ENCODE results near the gene PCP4. TPM values are rescaled to one million over a fixed set of nuclear protein-coding genes. Genes with fewer than 3 reads are reported as not detected.

PCP4 gene
- total and polyA plus RNA-seq, 2 donors (not counting 3 experiments of a cell fraction or from before 2014, with no cell fraction given), result not detected

DNA sequence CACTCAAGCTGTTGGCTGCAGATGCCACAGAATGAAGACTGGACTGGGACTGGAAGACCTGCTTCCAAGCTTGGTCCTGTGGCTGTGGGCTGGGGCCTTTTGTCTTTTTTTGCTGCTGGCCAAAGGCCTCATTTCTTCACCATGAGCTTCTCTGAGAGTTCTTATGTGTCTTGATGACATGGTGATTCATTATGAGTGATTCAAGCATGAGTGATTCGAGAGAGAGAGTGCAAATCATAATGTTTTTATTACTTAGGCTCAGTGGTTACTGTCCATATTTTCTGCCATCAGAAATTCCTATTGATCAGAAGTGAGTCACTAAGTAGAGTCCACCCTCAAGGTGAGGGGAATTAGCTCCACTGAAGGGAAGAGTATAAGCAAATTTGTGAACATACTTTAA, 94.0 kb downstream of the PCP4 start:
- CTCF ChIA-PET, result interaction anchor here (0.6 kb wide), 1 partner anchor 192 kb away, joined by 3 read pairs; no protein-coding TSS in a partner anchor
- H3K9me1 ChIP-seq (replicated peaks; ENCODE audit: control insufficient read depth, extremely low read depth, insufficient read depth, low read length), result no peaks in the 10 kb centered on the region
- intact Hi-C loops (cut with micrococcal nuclease), result no loop called here

More for the DNA sequence above, 94.0 kb downstream of the PCP4 start:
- no TSS peak for BruUV-seq (replicated peaks)
- FAIRE-seq, result no peak
- H3K4me1 ChIP-seq (ENCODE audit: control insufficient read depth, extremely low read depth, insufficient read depth, low read length), result no peaks in the 10 kb centered on the region
- peaks cover 7% of the 10 kb centered on the region for H3K9me3 ChIP-seq (replicated peaks; ENCODE audit: control insufficient read depth, insufficient read depth, low read length)
- no peak for TF ChIP-seq FOS (IDR thresholded peaks at IDR 0.05; ENCODE audit: borderline replicate concordance, insufficient read depth, low read length)
- TF ChIP-seq, protein P1, sequence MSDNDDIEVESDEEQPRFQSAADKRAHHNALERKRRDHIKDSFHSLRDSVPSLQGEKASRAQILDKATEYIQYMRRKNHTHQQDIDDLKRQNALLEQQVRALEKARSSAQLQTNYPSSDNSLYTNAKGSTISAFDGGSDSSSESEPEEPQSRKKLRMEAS (IDR thresholded peaks at IDR 0.05; ENCODE audit: insufficient read depth, insufficient read length), result no peak
- no peak for TF ChIP-seq JUN (IDR thresholded peaks at IDR 0.05; ENCODE audit: borderline replicate concordance, insufficient read depth, insufficient read length, low read depth)
- TF ChIP-seq MYC (IDR thresholded peaks at IDR 0.05; ENCODE audit: low read depth, low read length), result no peak
- TF ChIP-seq POLR2A (IDR thresholded peaks at IDR 0.05; ENCODE audit: low read depth, low read length), result no peak
- TF ChIP-seq, protein P2, sequence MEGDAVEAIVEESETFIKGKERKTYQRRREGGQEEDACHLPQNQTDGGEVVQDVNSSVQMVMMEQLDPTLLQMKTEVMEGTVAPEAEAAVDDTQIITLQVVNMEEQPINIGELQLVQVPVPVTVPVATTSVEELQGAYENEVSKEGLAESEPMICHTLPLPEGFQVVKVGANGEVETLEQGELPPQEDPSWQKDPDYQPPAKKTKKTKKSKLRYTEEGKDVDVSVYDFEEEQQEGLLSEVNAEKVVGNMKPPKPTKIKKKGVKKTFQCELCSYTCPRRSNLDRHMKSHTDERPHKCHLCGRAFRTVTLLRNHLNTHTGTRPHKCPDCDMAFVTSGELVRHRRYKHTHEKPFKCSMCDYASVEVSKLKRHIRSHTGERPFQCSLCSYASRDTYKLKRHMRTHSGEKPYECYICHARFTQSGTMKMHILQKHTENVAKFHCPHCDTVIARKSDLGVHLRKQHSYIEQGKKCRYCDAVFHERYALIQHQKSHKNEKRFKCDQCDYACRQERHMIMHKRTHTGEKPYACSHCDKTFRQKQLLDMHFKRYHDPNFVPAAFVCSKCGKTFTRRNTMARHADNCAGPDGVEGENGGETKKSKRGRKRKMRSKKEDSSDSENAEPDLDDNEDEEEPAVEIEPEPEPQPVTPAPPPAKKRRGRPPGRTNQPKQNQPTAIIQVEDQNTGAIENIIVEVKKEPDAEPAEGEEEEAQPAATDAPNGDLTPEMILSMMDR (IDR thresholded peaks at IDR 0.05; ENCODE audit: extremely low read depth in 1 of 2, insufficient read depth in 1 of 2, low read depth in 1 of 2, low read length in 2 of 2), result no peak
- no peak for TF ChIP-seq POLR2AphosphoS5 (IDR thresholded peaks at IDR 0.05; ENCODE audit: insufficient read depth, low read depth, low read length)
- no peak for TF ChIP-seq EZH2 (IDR thresholded peaks at IDR 0.05; ENCODE audit: borderline replicate concordance, low read depth, low read length, severe bottlenecking)
- TF ChIP-seq GATA2 (IDR thresholded peaks at IDR 0.05; ENCODE audit: insufficient read depth, insufficient read length, low read depth, low read length), result no peak
- no peak overlapping the region for H2AFZ ChIP-seq (ENCODE audit: low read depth, low read length)
- no peak for DNase-seq (ENCODE audit: low read depth, low spot score)
- H4K20me1 ChIP-seq (replicated peaks; ENCODE audit: control insufficient read depth, extremely low read depth, insufficient read depth, low read length), result no peaks in the 10 kb centered on the region
- POLR2A ChIA-PET, result no interaction called here
- no peaks in the 10 kb centered on the region for H3K27me3 ChIP-seq (ENCODE audit: control insufficient read depth in 2 of 2, insufficient read depth in 2 of 2, low read length in 2 of 2)
- dilution Hi-C loops (cut with MboI; ENCODE audit: extremely low pct_ligation_motif_present, low sequenced_read_pairs), result no loop called here
- H3K9ac ChIP-seq (replicated peaks; ENCODE audit: extremely low read depth, insufficient read depth, low read length), result no peak overlapping the region
- no peak overlapping the region for H3K27ac ChIP-seq (ENCODE audit: insufficient read depth, low read depth, low read length)
- no peak overlapping the region for H3K4me3 ChIP-seq (replicated peaks in 1 of 3; ENCODE audit: insufficient read depth in 1 of 3, low read depth in 1 of 3, low read length in 3 of 3)
- no peaks in the 10 kb centered on the region for H3K36me3 ChIP-seq (ENCODE audit: control insufficient read depth in 2 of 2, extremely low read depth in 1 of 2, insufficient read depth in 2 of 2, low read length in 2 of 2)
- H3K4me2 ChIP-seq (ENCODE audit: insufficient read depth, low read length), result no peak overlapping the region
- H3K79me2 ChIP-seq (ENCODE audit: control insufficient read depth, insufficient read depth, low read length), result no peaks in the 10 kb centered on the region

Data from endothelial cell of umbilical vein (primary cell).